Astrocyte of the hippocampus (primary cell): ENCODE results near the gene SPOCK1.

ENCODE experiments used
- DNase-seq: peaks from one replicate; pipeline ENCODE4 v3.0.0; 2011; ENCODE audit warnings: low read depth, low spot score

SPOCK1 gene

DNA sequence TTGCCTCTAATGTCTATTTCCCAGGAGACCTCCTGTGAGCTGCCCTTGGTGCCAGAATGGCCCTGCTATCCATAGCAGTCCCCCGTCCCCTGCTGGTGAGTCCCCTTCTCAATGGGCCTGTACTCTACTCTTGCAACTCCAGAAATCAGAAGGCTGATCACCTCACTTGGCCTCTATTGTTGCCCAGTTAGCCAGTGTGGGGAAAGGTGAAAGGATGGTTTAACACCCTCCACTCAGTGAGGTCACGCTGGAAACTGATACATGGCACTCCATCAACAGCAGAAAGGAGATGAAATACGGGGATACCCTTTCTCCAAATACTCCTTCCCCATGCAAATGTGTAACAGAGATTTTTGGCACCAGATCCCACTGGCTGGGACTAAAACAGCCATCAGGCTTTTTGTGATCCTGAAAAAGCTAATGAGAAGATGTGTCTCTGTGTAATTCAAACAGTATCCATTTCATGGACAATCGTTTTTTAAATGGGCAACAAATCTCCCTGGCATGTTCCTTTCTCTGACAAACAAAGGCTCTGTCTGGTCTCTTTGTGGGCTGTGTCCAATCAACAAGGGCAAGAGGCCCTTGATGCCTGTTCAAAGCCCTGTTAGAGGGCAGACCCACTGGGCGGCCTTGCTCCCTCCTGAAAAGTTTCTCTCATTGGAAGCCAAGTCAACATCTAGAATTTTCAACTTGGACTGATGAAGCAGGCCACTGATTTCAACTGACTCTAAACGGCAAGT is 343.7 kb downstream of the SPOCK1 start:
- DNase-seq = no peak

GRCh38 chr5:137152616-137153015 is 346.5 kb downstream of the SPOCK1 start:
- DNase-seq = peak; percentile 89

- peak; percentile 38 for DNase-seq
These were observed 350.5 kb downstream of the SPOCK1 start for GRCh38 chr5:137148655-137149054.

DNA sequence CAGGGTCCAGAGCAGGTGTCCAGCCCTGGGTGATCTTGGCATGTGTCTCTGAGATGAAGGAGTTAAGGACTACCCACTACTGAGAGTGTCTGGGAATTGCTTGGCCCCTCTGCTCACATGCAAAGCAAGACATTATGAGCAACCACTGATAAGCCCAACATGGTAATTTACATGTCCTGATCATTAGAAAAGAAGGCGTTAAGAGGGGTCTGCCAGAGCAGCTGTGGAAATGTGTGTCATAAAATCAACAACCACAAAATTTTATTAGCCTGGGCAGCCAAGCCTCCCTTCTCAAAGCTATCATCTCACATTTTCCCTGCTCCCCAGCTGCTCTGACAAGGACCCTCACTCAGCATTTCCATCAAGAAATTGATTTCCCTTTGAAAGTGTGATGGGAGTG is 351.0 kb downstream of the SPOCK1 start:
- peak; percentile 22 for DNase-seq

DNA sequence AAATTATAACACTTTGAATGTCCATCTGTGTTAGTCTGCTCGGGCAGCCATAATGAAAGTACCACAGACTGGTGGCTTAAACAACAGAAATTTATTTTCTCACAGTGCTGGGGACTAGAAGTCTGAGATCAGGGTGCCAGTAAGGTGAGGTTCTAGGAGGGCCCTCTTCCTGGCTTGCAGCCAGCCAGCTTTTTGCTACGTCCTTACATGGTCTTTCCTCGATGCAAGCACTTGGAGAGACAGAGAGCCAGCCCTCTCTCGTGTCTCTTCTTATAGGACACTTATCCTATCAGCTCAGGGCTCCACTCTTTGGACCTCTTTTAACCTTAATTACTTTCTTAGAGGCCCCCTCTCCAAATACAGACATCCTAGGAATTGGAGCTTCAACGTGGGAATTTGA is 351.8 kb downstream of the SPOCK1 start:
- peak; percentile 9 for DNase-seq

DNA sequence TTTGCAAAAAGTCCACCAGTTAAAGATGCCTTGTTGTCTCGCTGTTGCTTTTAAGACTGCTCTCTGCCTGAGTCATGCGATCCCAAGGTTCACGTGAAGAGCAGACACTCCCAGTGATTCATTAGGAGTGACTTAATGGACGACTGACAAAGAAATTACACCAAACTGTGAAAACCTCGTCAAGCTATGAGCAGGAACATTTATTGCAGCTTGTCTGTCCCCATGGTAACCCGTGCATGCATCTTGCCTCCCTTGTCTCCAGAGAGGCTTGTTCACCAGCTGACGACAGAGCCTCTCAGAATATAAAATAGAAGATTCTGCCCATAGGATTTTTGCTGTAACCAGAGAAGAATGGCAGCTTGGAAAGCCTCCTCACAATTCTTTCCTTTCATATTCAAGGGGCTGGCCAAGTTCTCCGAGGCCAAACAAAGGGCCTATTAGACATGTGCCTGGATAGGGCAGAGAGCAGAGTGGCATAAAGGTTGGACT is 352.7 kb downstream of the SPOCK1 start:
- DNase-seq = peak; percentile 94

GRCh38 chr5:137145721-137146120 is 353.4 kb downstream of the SPOCK1 start:
- DNase-seq = peak; percentile 21

DNA sequence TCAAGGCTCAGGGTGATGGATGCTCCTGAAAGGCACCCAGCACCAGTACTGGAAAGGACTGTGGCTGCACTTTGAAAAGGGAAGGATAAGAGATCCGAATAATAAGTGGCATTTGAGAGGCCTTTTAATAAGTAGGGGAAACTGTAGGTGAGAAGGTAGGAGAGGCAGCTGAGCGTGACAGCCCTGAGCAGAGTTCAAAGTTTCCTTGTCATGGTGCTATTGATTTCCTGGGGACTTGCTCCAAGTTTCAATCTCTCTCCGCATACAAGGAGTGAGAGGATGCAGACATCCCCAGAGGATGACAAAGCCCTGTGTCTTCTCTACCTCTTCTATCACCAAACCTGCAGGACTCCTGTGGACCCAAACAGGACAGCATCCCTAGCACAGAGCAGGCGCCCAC is 354.5 kb downstream of the SPOCK1 start:
- no peak for DNase-seq

GRCh38 chr5:137142764-137143605 is 356.1 kb downstream of the SPOCK1 start:
- peak; percentile 93 for DNase-seq

DNA sequence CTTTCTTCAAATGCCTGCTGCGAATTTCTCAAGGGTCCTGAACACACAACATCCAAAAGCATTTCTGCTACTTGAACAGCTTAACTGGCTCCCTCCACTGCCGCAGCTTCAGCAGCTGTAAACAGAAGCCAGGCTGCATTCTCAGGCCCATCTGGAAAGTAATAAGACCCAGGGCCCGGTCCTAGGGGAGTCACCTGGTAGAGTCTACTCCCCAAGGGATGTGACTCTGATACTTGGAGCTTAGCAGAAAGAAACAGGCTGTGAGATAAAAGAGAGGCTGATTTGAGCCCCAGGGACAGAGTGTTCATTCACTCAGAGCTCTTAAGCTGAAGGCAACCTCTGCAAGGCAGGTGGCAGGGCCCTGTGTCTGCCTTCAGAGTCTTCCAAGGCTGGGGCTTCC is 356.8 kb downstream of the SPOCK1 start:
- DNase-seq = no peak

GRCh38 chr5:137141779-137142178 is 357.3 kb downstream of the SPOCK1 start:
- no peak for DNase-seq

DNA sequence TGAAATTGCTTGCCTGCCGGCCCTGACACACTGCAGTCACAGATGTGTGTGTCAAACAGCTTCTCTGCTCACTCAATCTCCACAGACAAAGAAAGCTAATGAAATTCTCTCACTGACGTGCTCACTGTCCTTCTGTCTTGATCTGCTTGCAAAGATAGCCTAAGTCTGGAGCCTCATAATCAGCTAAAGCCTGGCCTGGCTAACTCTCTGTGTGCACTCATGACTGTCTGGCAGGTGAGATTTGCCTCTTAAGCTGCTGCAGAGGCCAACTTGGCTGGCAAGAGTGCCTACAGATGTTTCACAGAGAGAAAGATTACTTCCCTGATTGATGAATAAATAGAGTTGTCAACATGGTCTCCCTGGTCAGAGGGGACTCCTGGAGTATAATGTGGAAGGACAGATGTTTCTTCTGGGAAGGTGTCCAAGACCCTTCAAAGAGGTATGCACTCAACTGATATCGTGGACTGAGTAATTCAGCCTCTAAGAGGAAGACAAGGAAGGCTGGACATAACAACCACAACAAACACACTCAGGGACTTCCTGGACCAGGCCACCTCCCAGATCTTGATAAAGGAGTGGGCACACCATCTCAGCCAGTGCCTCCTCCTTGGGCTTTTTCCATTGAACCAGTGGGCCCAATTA is 362.0 kb downstream of the SPOCK1 start:
- no peak for DNase-seq

GRCh38 chr5:137134920-137135532 is 364.1 kb downstream of the SPOCK1 start:
- DNase-seq = no peak

- DNase-seq = no peak
These were observed 369.0 kb downstream of the SPOCK1 start for GRCh38 chr5:137129886-137130680.

DNA sequence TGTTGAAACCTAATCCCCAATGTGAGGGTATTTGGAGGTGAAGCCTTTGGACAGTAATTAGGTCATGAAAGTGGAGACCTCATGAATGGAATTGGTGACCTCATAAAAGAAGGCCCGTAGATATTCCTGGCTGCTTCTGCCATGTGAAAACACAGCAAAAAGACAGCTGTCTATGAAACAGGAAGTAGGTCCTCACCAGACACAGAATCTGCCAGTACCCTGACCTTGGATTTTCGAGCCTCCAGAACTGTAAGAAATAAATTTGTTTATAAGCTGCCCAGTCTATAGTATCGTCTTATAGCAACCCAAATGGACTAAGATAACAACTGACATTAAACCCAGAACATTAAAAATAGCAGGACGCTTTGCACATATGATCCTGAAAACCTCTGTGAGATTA is 371.1 kb downstream of the SPOCK1 start:
- no peak for DNase-seq

GRCh38 chr5:137126829-137127228 is 372.3 kb downstream of the SPOCK1 start:
- no peak for DNase-seq

GRCh38 chr5:137122558-137122957 is 376.6 kb downstream of the SPOCK1 start:
- DNase-seq = no peak

DNA sequence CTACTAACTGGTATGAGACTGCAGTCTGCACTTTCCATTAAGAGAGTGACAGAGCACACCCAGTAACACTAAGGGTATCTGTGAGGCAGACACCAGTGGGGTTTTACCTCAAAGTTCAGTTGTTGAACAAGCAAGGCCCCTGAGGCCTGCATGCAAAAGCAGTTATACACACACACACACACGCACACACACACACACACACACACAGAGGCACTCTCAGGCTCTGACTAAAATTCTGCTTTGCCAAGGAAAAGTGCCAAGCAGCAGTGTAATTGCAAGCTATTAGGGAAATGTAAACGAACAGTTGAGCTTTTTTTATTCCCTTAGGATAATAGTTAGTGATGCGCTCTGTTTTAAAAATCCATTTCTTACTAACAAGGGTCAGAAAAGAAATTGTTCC is 377.1 kb downstream of the SPOCK1 start:
- DNase-seq = peak; percentile 34

- no peak for DNase-seq
These were observed 379.8 kb downstream of the SPOCK1 start for GRCh38 chr5:137119321-137119720.

DNA sequence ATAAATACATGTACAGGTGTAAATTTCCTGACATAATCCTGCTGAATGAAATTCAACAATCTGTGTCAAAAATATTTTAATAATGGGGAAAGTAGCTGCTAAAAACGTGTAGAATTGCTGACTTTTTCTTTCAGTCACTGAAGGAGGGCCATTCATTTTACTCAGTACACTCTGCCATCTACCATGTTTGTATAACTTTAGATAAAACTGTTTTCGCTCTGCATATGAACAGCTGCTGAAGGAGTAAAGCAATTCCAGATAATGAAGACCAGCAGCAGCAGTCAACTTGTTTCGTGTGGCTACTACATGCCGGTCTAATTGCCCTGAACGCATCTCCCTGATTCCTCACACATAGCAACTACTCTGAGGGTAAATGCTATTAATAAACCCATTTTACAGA is 380.5 kb downstream of the SPOCK1 start:
- no peak for DNase-seq

- no peak for DNase-seq
These were observed 384.0 kb downstream of the SPOCK1 start for GRCh38 chr5:137115152-137115551.
